ENCODE results near the gene KCMF1. TPM values are rescaled to one million over a fixed set of nuclear protein-coding genes. Genes with fewer than 3 reads are reported as not detected.

The KCMF1 gene
- total and polyA plus RNA-seq, 10 of the 15 experiments (the other 5 are each of a cell fraction or from before 2014, with no cell fraction given) = 8.4 to 124 (median 43.0) TPM

GRCh38 chr2:84931384-84931821 is 39.6 kb upstream of the KCMF1 start (continued):
- peak; percentile 74 for TF ChIP-seq MEF2B (IDR thresholded peaks at IDR 0.05; ENCODE audit: partially characterized antibody, poor library complexity, severe bottlenecking)
- TF ChIP-seq RUNX3 (IDR thresholded peaks at IDR 0.05; ENCODE audit: low read length) = peak; percentile 54
- TF ChIP-seq ZNF592 (IDR thresholded peaks at IDR 0.05) = 0 out of 2 replicates have a peak, but pooled peaks have one; percentile 1
- no peak for TF ChIP-seq YBX1 (IDR thresholded peaks at IDR 0.05)
- TF ChIP-seq ZZZ3 (IDR thresholded peaks at IDR 0.05; ENCODE audit: control insufficient read depth, insufficient read length, low read depth) = no peak
- no peak for TF ChIP-seq NFYA (IDR thresholded peaks at IDR 0.05; ENCODE audit: borderline replicate concordance, low read depth, low read length)
- TF ChIP-seq RELB (IDR thresholded peaks at IDR 0.05; ENCODE audit: low read depth) = peak; percentile 48; the same call in 1 of the 2 replicates
- TF ChIP-seq STAT3 (IDR thresholded peaks at IDR 0.05; ENCODE audit: low read depth, low read length) = no peak
- TF ChIP-seq EP300 (IDR thresholded peaks at IDR 0.05; ENCODE audit: borderline replicate concordance in 1 of 2, control insufficient read depth in 1 of 2, low read depth in 2 of 2, low read length in 2 of 2) = peak; percentile 63 to 71; a peak in 3 of 4 replicates
- TF ChIP-seq ASH2L (IDR thresholded peaks at IDR 0.05; ENCODE audit: borderline replicate concordance, low read depth) = no peak
- no peak for TF ChIP-seq CREB1 (IDR thresholded peaks at IDR 0.05; ENCODE audit: low read depth)
- no peak for TF ChIP-seq LARP7 (IDR thresholded peaks at IDR 0.05)
- TF ChIP-seq SUZ12 (IDR thresholded peaks at IDR 0.05; ENCODE audit: unreplicated experiment) = no peak
- TF ChIP-seq RAD21 (IDR thresholded peaks at IDR 0.05; ENCODE audit: insufficient read depth, low read depth, low read length) = no peak
- no peak for TF ChIP-seq PKNOX1 (IDR thresholded peaks at IDR 0.05)
- peak; percentile 62; the same call in 1 of the 2 replicates for TF ChIP-seq ZNF24 (IDR thresholded peaks at IDR 0.05)
- TF ChIP-seq NR2F1 (conservative IDR thresholded peaks at IDR 0.05) = no peak
- no peak for TF ChIP-seq IRF5 (IDR thresholded peaks at IDR 0.05; ENCODE audit: borderline replicate concordance)
- no peak for TF ChIP-seq ZBTB11 (CRISPR knock-in tag; IDR thresholded peaks at IDR 0.05)
